ENCODE results near the gene PDCD4. TPM values are rescaled to one million over a fixed set of nuclear protein-coding genes. Genes with fewer than 3 reads are reported as not detected.

Gene PDCD4
- total RNA-seq, 1 experiment from 2014 or later, result 63.0 TPM

DNA sequence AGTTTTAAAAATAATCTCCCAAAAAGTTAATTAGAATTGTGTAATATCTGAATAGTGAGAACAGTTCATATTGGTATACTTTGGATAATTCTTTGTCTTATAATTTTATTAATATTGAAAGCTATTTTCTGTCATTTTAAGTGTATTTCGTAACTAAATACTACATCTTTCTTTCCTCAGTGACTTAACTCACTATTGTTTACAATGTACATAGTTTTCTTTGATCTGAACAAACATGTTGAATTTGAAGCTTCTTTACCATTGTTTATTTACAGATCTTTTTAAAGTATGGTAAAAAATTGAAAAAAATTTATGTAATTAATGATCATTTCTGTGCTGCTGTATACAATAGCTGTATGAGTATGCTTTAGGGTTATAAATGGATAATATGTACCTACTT lies 5.1 kb downstream of the PDCD4 start:
- Histone ChIP-seq H3K9ac (ENCODE audit: low read length) (no peak overlapping the region), H3K4me2 (ENCODE audit: low read length) (no peak overlapping the region), H3K9me3 (ENCODE audit: control insufficient read depth in 1 of 2, insufficient read depth in 1 of 2, low read depth in 1 of 2, low read length in 2 of 2) (no peaks in the 10 kb centered on the region), H3K27me3 (ENCODE audit: insufficient read depth, low read length) (no peaks in the 10 kb centered on the region), H3K79me2 (ENCODE audit: insufficient read depth, low read length) (no peaks in the 10 kb centered on the region), H3K4me1 (ENCODE audit: control insufficient read depth in 1 of 2, insufficient read depth in 2 of 2, low read length in 2 of 2) (peaks cover 9 to 12% of the 10 kb centered on the region in 2 experiments; a peak in 3 of 4 replicates), H3K9me2 (ENCODE audit: insufficient read depth) (no peaks in the 10 kb centered on the region), H3K4me3 (replicated peaks in 1 of 2; ENCODE audit: low read depth in 1 of 2, low read length in 2 of 2) (no peak overlapping the region), H2AFZ (ENCODE audit: low read depth, low read length, poor library complexity, severe bottlenecking) (no peak overlapping the region), H4K20me1 (ENCODE audit: insufficient read depth) (no peaks in the 10 kb centered on the region), H3K27ac (ENCODE audit: low read depth, low read length) (no peak overlapping the region), H3K36me3 (ENCODE audit: control insufficient read depth in 1 of 2, insufficient read depth in 2 of 2, low read length in 2 of 2) (peaks cover 0 to 7% of the 10 kb centered on the region in 2 experiments; a peak in 1 of 4 replicates)
- TF ChIP-seq, protein P1, sequence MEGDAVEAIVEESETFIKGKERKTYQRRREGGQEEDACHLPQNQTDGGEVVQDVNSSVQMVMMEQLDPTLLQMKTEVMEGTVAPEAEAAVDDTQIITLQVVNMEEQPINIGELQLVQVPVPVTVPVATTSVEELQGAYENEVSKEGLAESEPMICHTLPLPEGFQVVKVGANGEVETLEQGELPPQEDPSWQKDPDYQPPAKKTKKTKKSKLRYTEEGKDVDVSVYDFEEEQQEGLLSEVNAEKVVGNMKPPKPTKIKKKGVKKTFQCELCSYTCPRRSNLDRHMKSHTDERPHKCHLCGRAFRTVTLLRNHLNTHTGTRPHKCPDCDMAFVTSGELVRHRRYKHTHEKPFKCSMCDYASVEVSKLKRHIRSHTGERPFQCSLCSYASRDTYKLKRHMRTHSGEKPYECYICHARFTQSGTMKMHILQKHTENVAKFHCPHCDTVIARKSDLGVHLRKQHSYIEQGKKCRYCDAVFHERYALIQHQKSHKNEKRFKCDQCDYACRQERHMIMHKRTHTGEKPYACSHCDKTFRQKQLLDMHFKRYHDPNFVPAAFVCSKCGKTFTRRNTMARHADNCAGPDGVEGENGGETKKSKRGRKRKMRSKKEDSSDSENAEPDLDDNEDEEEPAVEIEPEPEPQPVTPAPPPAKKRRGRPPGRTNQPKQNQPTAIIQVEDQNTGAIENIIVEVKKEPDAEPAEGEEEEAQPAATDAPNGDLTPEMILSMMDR (IDR thresholded peaks at IDR 0.05 in 2 of 3, conservative IDR thresholded peaks at IDR 0.05 in 1 of 3; ENCODE audit: borderline replicate concordance in 1 of 3, insufficient read depth in 1 of 3, low read depth in 2 of 3, low read length in 2 of 3), result no peak
- TF ChIP-seq, protein P2, sequence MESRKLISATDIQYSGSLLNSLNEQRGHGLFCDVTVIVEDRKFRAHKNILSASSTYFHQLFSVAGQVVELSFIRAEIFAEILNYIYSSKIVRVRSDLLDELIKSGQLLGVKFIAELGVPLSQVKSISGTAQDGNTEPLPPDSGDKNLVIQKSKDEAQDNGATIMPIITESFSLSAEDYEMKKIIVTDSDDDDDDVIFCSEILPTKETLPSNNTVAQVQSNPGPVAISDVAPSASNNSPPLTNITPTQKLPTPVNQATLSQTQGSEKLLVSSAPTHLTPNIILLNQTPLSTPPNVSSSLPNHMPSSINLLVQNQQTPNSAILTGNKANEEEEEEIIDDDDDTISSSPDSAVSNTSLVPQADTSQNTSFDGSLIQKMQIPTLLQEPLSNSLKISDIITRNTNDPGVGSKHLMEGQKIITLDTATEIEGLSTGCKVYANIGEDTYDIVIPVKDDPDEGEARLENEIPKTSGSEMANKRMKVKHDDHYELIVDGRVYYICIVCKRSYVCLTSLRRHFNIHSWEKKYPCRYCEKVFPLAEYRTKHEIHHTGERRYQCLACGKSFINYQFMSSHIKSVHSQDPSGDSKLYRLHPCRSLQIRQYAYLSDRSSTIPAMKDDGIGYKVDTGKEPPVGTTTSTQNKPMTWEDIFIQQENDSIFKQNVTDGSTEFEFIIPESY (IDR thresholded peaks at IDR 0.05; ENCODE audit: extremely low read depth, insufficient replicate concordance, low read length), result no peak
- TF ChIP-seq TCF7L2 (IDR thresholded peaks at IDR 0.05; ENCODE audit: borderline replicate concordance, extremely low read depth, insufficient read depth, insufficient read length) (no peak), EZH2phosphoT487 (IDR thresholded peaks at IDR 0.05; ENCODE audit: borderline replicate concordance) (no peak), CEBPB (IDR thresholded peaks at IDR 0.05; ENCODE audit: low read depth) (no peak), FOSL1 (IDR thresholded peaks at IDR 0.05; ENCODE audit: low read depth) (no peak), CBX3 (IDR thresholded peaks at IDR 0.05; ENCODE audit: low read depth) (no peak), SP1 (IDR thresholded peaks at IDR 0.05; ENCODE audit: low read depth) (no peak), EGR1 (IDR thresholded peaks at IDR 0.05; ENCODE audit: low read depth) (no peak), SIN3A (IDR thresholded peaks at IDR 0.05; ENCODE audit: low read depth) (no peak), JUND (IDR thresholded peaks at IDR 0.05) (no peak), YY1 (IDR thresholded peaks at IDR 0.05; ENCODE audit: extremely low read depth, insufficient replicate concordance, low read depth, low read length) (no peak), POLR2A (IDR thresholded peaks at IDR 0.05; ENCODE audit: borderline replicate concordance, extremely low read depth, insufficient read depth, insufficient read length) (no peak), ZFX (IDR thresholded peaks at IDR 0.05) (no peak), ELF1 (IDR thresholded peaks at IDR 0.05; ENCODE audit: borderline replicate concordance, low read depth) (no peak), RAD21 (IDR thresholded peaks at IDR 0.05; ENCODE audit: low read depth) (no peak)
- TF ChIP-seq, protein P3, sequence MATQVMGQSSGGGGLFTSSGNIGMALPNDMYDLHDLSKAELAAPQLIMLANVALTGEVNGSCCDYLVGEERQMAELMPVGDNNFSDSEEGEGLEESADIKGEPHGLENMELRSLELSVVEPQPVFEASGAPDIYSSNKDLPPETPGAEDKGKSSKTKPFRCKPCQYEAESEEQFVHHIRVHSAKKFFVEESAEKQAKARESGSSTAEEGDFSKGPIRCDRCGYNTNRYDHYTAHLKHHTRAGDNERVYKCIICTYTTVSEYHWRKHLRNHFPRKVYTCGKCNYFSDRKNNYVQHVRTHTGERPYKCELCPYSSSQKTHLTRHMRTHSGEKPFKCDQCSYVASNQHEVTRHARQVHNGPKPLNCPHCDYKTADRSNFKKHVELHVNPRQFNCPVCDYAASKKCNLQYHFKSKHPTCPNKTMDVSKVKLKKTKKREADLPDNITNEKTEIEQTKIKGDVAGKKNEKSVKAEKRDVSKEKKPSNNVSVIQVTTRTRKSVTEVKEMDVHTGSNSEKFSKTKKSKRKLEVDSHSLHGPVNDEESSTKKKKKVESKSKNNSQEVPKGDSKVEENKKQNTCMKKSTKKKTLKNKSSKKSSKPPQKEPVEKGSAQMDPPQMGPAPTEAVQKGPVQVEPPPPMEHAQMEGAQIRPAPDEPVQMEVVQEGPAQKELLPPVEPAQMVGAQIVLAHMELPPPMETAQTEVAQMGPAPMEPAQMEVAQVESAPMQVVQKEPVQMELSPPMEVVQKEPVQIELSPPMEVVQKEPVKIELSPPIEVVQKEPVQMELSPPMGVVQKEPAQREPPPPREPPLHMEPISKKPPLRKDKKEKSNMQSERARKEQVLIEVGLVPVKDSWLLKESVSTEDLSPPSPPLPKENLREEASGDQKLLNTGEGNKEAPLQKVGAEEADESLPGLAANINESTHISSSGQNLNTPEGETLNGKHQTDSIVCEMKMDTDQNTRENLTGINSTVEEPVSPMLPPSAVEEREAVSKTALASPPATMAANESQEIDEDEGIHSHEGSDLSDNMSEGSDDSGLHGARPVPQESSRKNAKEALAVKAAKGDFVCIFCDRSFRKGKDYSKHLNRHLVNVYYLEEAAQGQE (IDR thresholded peaks at IDR 0.05; ENCODE audit: low read depth), result no peak
- CTCF ChIA-PET, result interaction anchor here (0.7 to 1.4 kb wide), 3 partner anchors 10 to 122 kb away, joined by 3 to 5 read pairs (median 3); no protein-coding TSS in a partner anchor
- RAD21 ChIA-PET (ENCODE audit: low non-redundant PET in 1 of 2, low total read pairs in 2 of 2, uncharacterized antibody in 2 of 2, unreplicated experiment in 2 of 2), result no interaction called here
- ATAC-seq (no peak), DNase-seq (ENCODE audit: low read depth, low spot score) (no peak)
- POLR2A ChIA-PET, result no interaction called here
- no TSS peak for BruUV-seq (replicated peaks)
- intact Hi-C loops (cut with micrococcal nuclease), result no loop called here

All from HCT116 (cell line).